GM21825 (cell line): ENCODE measurements around the gene KRT3.

Experiments
- ATAC-seq: cut with Tn5 transposase; IDR thresholded peaks from one replicate; pipeline ENCODE4 v1.9.1; 2021; ENCODE audit warnings: mild to moderate bottlenecking, moderate library complexity; ENCODE audit not compliant: unreplicated experiment

KRT3 gene

DNA sequence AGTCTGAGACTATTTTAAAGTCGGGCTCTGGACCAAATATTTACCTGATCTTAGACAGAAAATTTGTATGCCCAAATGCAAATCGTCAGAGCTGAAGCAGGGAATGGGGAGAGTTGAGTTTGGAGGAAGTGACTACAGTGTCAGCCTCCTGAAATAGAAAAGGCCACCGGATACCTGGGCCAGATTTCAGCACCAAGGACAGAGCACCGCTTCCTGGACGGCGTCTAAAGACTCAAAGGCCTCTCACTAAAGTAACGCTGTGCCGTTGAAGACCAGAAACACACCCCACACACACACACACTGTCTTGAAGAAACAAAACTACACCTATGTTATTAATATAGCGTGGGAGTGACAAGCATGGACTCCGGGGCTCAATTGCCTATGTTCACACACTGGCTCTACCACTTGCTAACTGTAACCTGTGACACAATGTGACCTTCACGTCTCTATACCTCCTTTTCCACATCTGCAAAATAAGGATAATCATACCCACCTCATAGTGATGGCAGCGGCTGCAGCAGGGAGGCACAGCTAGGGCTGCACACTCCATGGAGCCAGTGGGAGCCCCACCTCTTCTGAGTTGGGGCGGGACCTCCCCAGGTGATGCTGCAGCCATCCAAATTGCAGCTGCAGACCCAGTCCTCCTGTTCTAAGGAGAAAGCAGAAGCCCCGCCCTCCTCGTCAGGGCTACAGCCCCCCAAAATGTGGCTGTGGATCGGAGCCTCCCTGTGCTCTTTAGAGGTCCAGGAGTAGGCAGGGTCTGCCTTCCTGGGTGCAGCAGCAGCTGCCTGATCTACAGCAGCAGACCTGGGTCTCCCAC lies 54.3 kb downstream of the KRT3 start:
- no peak for ATAC-seq

DNA sequence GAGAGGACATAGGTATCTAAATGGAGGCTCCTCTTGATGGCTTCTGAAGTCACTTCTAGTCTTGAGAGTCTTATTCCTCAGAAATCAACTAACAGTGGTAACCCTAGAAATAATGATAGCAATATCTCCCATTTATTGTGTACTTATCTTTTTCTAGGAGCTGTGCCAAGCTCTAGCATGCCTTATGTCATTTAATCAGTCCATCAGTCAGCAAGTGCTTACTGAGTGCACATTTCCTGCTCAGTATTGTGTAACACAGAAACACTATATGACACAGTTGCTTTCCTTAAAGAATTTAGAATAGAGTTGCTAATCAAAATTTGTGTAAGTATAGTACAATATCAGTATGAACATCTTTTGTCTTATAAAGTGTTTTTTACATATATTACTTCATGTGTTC lies 55.3 kb downstream of the KRT3 start:
- ATAC-seq: no peak

DNA sequence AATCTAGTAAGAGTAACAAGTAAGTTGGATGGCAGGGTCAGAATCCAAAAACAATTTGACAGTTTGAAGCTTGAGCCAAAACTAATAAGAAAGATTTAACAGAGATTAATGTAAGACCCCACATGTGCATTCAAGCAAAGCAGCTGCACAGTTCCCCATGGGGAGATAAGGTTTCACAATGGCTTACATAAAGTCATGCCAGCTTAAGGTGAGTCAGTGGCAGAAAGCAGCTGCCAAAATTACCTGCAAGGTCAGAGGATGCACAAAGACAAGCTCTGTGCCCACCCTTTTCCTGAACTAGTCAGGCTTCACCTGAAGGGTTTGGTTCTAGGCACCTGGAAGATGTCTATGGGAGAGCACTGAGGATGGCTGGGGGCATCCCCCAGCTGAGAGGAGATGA lies 56.0 kb downstream of the KRT3 start:
- no peak for ATAC-seq
